ENCODE results near the gene AAK1. TPM values are rescaled to one million over a fixed set of nuclear protein-coding genes. Genes with fewer than 3 reads are reported as not detected.
"Not testable (repeated sequence)": the region's sequence is repeated elsewhere in the genome, so short reads cannot be mapped to it uniquely, and the experiment has no call there.

Gene AAK1
- total RNA-seq, 1 experiment from 2014 or later: 30.6 TPM

- not testable (repeated sequence) for H2BK15ac ChIP-seq (ENCODE audit: low read depth, low read length); H3K27ac ChIP-seq (ENCODE audit: insufficient read length, low read depth, low read length); H3K79me1 ChIP-seq (ENCODE audit: insufficient read depth, low read depth, low read length, poor library complexity, severe bottlenecking); H3K4ac ChIP-seq (ENCODE audit: low read depth, low read length); H3K14ac ChIP-seq (ENCODE audit: insufficient read depth, low read length); H3K23ac ChIP-seq (ENCODE audit: insufficient read length, low read depth, low read length); H3T11ph ChIP-seq (ENCODE audit: low read length); H3K56ac ChIP-seq (ENCODE audit: insufficient read length, low read depth, low read length); H3K36me3 Mint-ChIP-seq (ENCODE audit: insufficient read depth in 1 of 3, low read depth in 3 of 3); H3K4me1 Mint-ChIP-seq; H3K79me2 ChIP-seq (ENCODE audit: insufficient read depth, low read length); H4K20me1 ChIP-seq (ENCODE audit: control insufficient read depth, insufficient read depth, insufficient read length); H2AFZ ChIP-seq (ENCODE audit: low read length); DNase-seq; H3K4me2 ChIP-seq (ENCODE audit: insufficient read depth, insufficient read length, low read length); H3K4me1 ChIP-seq (ENCODE audit: insufficient read depth, low read length); H3K27me3 ChIP-seq (ENCODE audit: insufficient read depth, low read length); H4K5ac ChIP-seq (ENCODE audit: insufficient read length, low read depth, low read length); H4K91ac ChIP-seq (ENCODE audit: insufficient read length, low read depth, low read length); H2BK12ac ChIP-seq (ENCODE audit: insufficient read length, low read depth, low read length); H3K18ac ChIP-seq (ENCODE audit: insufficient read length, low read depth, low read length); H2AK5ac ChIP-seq (ENCODE audit: insufficient read length, low read length); H3K4me3 Mint-ChIP-seq; H3K9ac ChIP-seq (ENCODE audit: extremely low read depth, insufficient read length, low read length); H2BK120ac ChIP-seq (ENCODE audit: low read depth, low read length, poor library complexity, severe bottlenecking); H3K9me3 ChIP-seq (ENCODE audit: control insufficient read depth, low read depth, low read length); H4K8ac ChIP-seq (replicated peaks; ENCODE audit: insufficient read length, low read depth, low read length); H2BK5ac ChIP-seq (ENCODE audit: insufficient read length, low read length); H3K27me3 Mint-ChIP-seq (ENCODE audit: low read depth); H3K9me3 Mint-ChIP-seq; H3K23me2 ChIP-seq (ENCODE audit: insufficient read length, low read depth, low read length, poor library complexity, severe bottlenecking); H2BK20ac ChIP-seq (ENCODE audit: low read depth, low read length, poor library complexity, severe bottlenecking); H3K27ac Mint-ChIP-seq
- WGBS (ENCODE audit: extremely low coverage, insufficient read length, low lambda C conversion rate): no CpG with 5 or more reads among the region's 29 CpGs
Observed at GRCh38 chr2:69622017-69622540, 21.5 kb downstream of the AAK1 start.
